Measurements from ENCODE around the gene VWA5B1. TPM values are rescaled to one million over a fixed set of nuclear protein-coding genes. Genes with fewer than 3 reads are reported as not detected.

The VWA5B1 gene
- total and polyA plus RNA-seq, 2 donors (not counting 3 experiments of a cell fraction or from before 2014, with no cell fraction given), result not detected

DNA sequence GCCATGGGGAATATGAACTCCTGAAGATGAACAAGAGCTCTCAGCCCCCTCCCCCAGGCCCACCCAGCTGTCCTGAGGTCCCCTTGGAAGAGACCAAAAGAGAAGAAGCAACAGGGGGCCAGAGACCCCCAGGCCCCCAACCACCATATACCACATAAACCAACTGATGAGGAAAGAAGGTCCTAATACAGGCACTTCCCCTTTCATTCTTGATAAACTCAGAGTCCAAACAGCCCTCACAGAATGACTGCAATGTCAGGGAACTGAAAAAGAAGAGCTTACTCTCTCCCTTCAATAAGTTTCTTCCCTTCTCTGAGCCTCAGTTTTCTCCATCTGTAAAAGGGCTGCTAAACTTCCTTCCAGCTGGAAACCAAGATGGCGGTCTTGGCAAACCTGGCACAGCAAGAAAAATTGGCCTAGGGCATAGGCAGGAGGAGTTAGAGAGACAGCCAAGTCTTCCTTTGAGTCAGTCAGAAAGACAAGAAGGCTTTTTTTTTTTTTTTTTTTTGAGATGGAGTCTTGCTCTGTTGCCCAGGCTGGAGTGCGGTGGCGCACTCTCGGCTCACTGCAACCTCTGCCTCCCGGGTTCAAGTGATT lies 90.5 kb downstream of the VWA5B1 start:
- H4K20me1 ChIP-seq (replicated peaks; ENCODE audit: control insufficient read depth, extremely low read depth, insufficient read depth, low read length), result no peaks in the 10 kb centered on the region
- dilution Hi-C loops (cut with MboI; ENCODE audit: extremely low pct_ligation_motif_present, low sequenced_read_pairs), result no loop called here
- H3K9ac ChIP-seq (replicated peaks; ENCODE audit: extremely low read depth, insufficient read depth, low read length), result no peak overlapping the region
- H3K27ac ChIP-seq (ENCODE audit: insufficient read depth, low read depth, low read length), result no peak overlapping the region
- ChIA-PET POLR2A (no interaction called here), CTCF (interaction anchor here (0.7 to 5.6 kb wide), 5 partner anchors 12 to 112 kb away, joined by 3 to 60 read pairs (median 4); no protein-coding TSS in a partner anchor)
- no peak overlapping the region for H3K4me2 ChIP-seq (ENCODE audit: insufficient read depth, low read length)
- DNase-seq (ENCODE audit: low read depth, low spot score) (no peak), FAIRE-seq (no peak)
- no peak overlapping the region for H2AFZ ChIP-seq (ENCODE audit: low read depth, low read length)
- H3K9me3 ChIP-seq (replicated peaks; ENCODE audit: control insufficient read depth, insufficient read depth, low read length), result no peaks in the 10 kb centered on the region
- H3K27me3 ChIP-seq (ENCODE audit: control insufficient read depth in 2 of 2, insufficient read depth in 2 of 2, low read length in 2 of 2), result peaks cover 2 to 3% of the 10 kb centered on the region in 2 experiments
- no peaks in the 10 kb centered on the region for H3K79me2 ChIP-seq (ENCODE audit: control insufficient read depth, insufficient read depth, low read length)
- BruUV-seq (replicated peaks), result no TSS peak
- intact Hi-C loops (cut with micrococcal nuclease), result no loop called here
- TF ChIP-seq POLR2AphosphoS5 (IDR thresholded peaks at IDR 0.05; ENCODE audit: insufficient read depth, low read depth, low read length) (no peak), EZH2 (IDR thresholded peaks at IDR 0.05; ENCODE audit: borderline replicate concordance, low read depth, low read length, severe bottlenecking) (no peak)
- no peaks in the 10 kb centered on the region for H3K36me3 ChIP-seq (ENCODE audit: control insufficient read depth in 2 of 2, extremely low read depth in 1 of 2, insufficient read depth in 2 of 2, low read length in 2 of 2)
- H3K4me1 ChIP-seq (ENCODE audit: control insufficient read depth, extremely low read depth, insufficient read depth, low read length), result no peaks in the 10 kb centered on the region
- H3K9me1 ChIP-seq (replicated peaks; ENCODE audit: control insufficient read depth, extremely low read depth, insufficient read depth, low read length), result no peaks in the 10 kb centered on the region
- no peak overlapping the region for H3K4me3 ChIP-seq (replicated peaks in 1 of 3; ENCODE audit: insufficient read depth in 1 of 3, low read depth in 1 of 3, low read length in 3 of 3)

DNA sequence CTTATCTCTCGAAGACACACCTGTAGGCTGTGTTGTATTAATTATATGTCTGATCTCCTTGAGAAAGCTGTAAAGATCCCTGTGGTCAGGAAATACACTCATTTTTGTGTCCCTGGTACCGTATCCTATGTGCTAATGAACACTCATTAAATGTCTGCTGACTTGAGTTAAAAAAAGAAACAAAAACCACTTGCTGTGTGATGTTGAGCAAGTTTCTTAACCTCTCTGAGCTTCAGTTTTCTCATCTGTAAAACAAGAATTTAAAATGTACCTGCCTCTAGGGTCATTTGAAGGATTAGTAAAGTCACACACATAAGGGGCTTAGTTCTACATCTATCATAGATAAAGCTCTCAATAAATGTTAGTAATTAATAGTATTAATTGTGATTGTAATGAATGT lies 91.3 kb downstream of the VWA5B1 start:
- CTCF ChIA-PET, result interaction anchor here (0.7 kb wide), 1 partner anchor 13 kb away, joined by 3 read pairs; no protein-coding TSS in a partner anchor
- DNase-seq (ENCODE audit: low read depth, low spot score) (no peak), FAIRE-seq (no peak)
- no peaks in the 10 kb centered on the region for H3K4me1 ChIP-seq (ENCODE audit: control insufficient read depth, extremely low read depth, insufficient read depth, low read length)
- H3K9me3 ChIP-seq (replicated peaks; ENCODE audit: control insufficient read depth, insufficient read depth, low read length), result no peaks in the 10 kb centered on the region
- H2AFZ ChIP-seq (ENCODE audit: low read depth, low read length), result no peak overlapping the region
- peaks cover 2 to 3% of the 10 kb centered on the region in 2 experiments for H3K27me3 ChIP-seq (ENCODE audit: control insufficient read depth in 2 of 2, insufficient read depth in 2 of 2, low read length in 2 of 2)
- no peaks in the 10 kb centered on the region for H3K36me3 ChIP-seq (ENCODE audit: control insufficient read depth in 2 of 2, extremely low read depth in 1 of 2, insufficient read depth in 2 of 2, low read length in 2 of 2)
- BruUV-seq (replicated peaks), result no TSS peak
- no peak overlapping the region for H3K4me3 ChIP-seq (replicated peaks in 1 of 3; ENCODE audit: insufficient read depth in 1 of 3, low read depth in 1 of 3, low read length in 3 of 3)
- H3K79me2 ChIP-seq (ENCODE audit: control insufficient read depth, insufficient read depth, low read length), result no peaks in the 10 kb centered on the region
- TF ChIP-seq POLR2A (IDR thresholded peaks at IDR 0.05; ENCODE audit: low read depth, low read length), result no peak
- TF ChIP-seq GATA2 (IDR thresholded peaks at IDR 0.05; ENCODE audit: insufficient read depth, insufficient read length, low read depth, low read length), result no peak
- TF ChIP-seq, protein P1, sequence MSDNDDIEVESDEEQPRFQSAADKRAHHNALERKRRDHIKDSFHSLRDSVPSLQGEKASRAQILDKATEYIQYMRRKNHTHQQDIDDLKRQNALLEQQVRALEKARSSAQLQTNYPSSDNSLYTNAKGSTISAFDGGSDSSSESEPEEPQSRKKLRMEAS (IDR thresholded peaks at IDR 0.05; ENCODE audit: insufficient read depth, insufficient read length), result no peak
- TF ChIP-seq JUN (IDR thresholded peaks at IDR 0.05; ENCODE audit: borderline replicate concordance, insufficient read depth, insufficient read length, low read depth), result no peak
- no peak for TF ChIP-seq FOS (IDR thresholded peaks at IDR 0.05; ENCODE audit: borderline replicate concordance, insufficient read depth, low read length)
- TF ChIP-seq MYC (IDR thresholded peaks at IDR 0.05; ENCODE audit: low read depth, low read length), result no peak
- TF ChIP-seq EZH2 (IDR thresholded peaks at IDR 0.05; ENCODE audit: borderline replicate concordance, low read depth, low read length, severe bottlenecking), result no peak
- TF ChIP-seq, protein P2, sequence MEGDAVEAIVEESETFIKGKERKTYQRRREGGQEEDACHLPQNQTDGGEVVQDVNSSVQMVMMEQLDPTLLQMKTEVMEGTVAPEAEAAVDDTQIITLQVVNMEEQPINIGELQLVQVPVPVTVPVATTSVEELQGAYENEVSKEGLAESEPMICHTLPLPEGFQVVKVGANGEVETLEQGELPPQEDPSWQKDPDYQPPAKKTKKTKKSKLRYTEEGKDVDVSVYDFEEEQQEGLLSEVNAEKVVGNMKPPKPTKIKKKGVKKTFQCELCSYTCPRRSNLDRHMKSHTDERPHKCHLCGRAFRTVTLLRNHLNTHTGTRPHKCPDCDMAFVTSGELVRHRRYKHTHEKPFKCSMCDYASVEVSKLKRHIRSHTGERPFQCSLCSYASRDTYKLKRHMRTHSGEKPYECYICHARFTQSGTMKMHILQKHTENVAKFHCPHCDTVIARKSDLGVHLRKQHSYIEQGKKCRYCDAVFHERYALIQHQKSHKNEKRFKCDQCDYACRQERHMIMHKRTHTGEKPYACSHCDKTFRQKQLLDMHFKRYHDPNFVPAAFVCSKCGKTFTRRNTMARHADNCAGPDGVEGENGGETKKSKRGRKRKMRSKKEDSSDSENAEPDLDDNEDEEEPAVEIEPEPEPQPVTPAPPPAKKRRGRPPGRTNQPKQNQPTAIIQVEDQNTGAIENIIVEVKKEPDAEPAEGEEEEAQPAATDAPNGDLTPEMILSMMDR (IDR thresholded peaks at IDR 0.05; ENCODE audit: extremely low read depth in 1 of 2, insufficient read depth in 1 of 2, low read depth in 1 of 2, low read length in 2 of 2), result no peak
- TF ChIP-seq POLR2AphosphoS5 (IDR thresholded peaks at IDR 0.05; ENCODE audit: insufficient read depth, low read depth, low read length), result no peak
- no peak overlapping the region for H3K4me2 ChIP-seq (ENCODE audit: insufficient read depth, low read length)
- H3K9ac ChIP-seq (replicated peaks; ENCODE audit: extremely low read depth, insufficient read depth, low read length), result no peak overlapping the region
- no peaks in the 10 kb centered on the region for H4K20me1 ChIP-seq (replicated peaks; ENCODE audit: control insufficient read depth, extremely low read depth, insufficient read depth, low read length)
- dilution Hi-C loops (cut with MboI; ENCODE audit: extremely low pct_ligation_motif_present, low sequenced_read_pairs) (no loop called here), intact Hi-C loops (cut with micrococcal nuclease) (no loop called here)
- no peak overlapping the region for H3K27ac ChIP-seq (ENCODE audit: insufficient read depth, low read depth, low read length)
- POLR2A ChIA-PET, result no interaction called here
- no peaks in the 10 kb centered on the region for H3K9me1 ChIP-seq (replicated peaks; ENCODE audit: control insufficient read depth, extremely low read depth, insufficient read depth, low read length)
